Tibial nerve (tissue), 4 donors: ENCODE measurements around the gene BGN. TPM values are rescaled to one million over a fixed set of nuclear protein-coding genes. Genes with fewer than 3 reads are reported as not detected.

Experiments used
- DNase-seq, 2 donors: peaks; one replicate each; pipeline ENCODE4 v3.0.0-alpha.2; 2019; ENCODE audit warnings: low spot score in 2 of 2
- H3K27ac ChIP-seq, 4 donors: fragments of 200-600 bp; sonication (generic) in 3 of 4; one replicate each; pipeline ENCODE4 v1.5.1; 2017 to 2019; ENCODE audit warnings: mild to moderate bottlenecking in 1 of 4
- H3K27me3 ChIP-seq, 2 donors: fragments of 200-600 bp; sonication (generic) in 1 of 2; one replicate each; pipeline versions ENCODE4 v1.5.1 to v1.6.0; 2017 to 2019
- H3K36me3 ChIP-seq, 3 donors: fragments of 200-600 bp; sonication (generic); one replicate each; pipeline ENCODE4 v1.5.1; 2018 to 2019
- H3K4me1 ChIP-seq, 4 donors: fragments of 200-600 bp; sonication (generic) in 3 of 4; one replicate each; pipeline ENCODE4 v1.5.1; 2017 to 2019
- H3K4me3 ChIP-seq, 4 donors: fragments of 200-600 bp; sonication (generic) in 3 of 4; one replicate each; pipeline ENCODE4 v1.5.1; 2017 to 2019; ENCODE audit warnings: mild to moderate bottlenecking in 1 of 4, moderate library complexity in 1 of 4
- H3K9me3 ChIP-seq, 4 donors: fragments of 200-600 bp; sonication (generic) in 3 of 4; one replicate each; pipeline ENCODE4 v1.5.1; 2017 to 2019
- EP300 ChIP-seq, 2 donors: sonication (generic); formaldehyde crosslinking; IDR thresholded peaks; one replicate each; pipeline ENCODE4 v1.6.1; 2017; ENCODE audit warnings: antibody characterized with exemption in 2 of 2, mild to moderate bottlenecking in 1 of 2
- POLR2A ChIP-seq, 2 donors: fragments of 450-650 bp; IDR thresholded peaks; one replicate each; pipeline ENCODE4 v1.6.1; 2017; ENCODE audit warnings: antibody characterized with exemption in 2 of 2, mild to moderate bottlenecking in 2 of 2, moderate library complexity in 2 of 2
- WGBS, 2 donors: methylation state at CpG; one replicate each; pipeline ENCODE4 v1.1.5; 2018; 5-methylcytosine and 5-hydroxymethylcytosine counted together
- total RNA-seq, 4 donors: library from RNA; depleted of rRNA; stranded (reverse); fragments of >200 nt; gene quantifications; one replicate each; pipeline ENCODE4 v1.1.0, GENCODE V29; 2016
- TF ChIP-seq, protein P1 (sequence below), 5 experiments: fragments of 200-600 bp in 3 of 5; fragments of 450-650 bp in 2 of 5; sonication (generic) in 3 of 5; IDR thresholded peaks; one replicate each; pipeline ENCODE4 v1.5.1; 2016 to 2019; ENCODE audit warnings: antibody characterized with exemption in 5 of 5, mild to moderate bottlenecking in 3 of 5, moderate library complexity in 2 of 5

Gene BGN
- total RNA-seq, 4 donors from 2014 or later: 25.6 to 103 (median 59.0) TPM

- H3K36me3 ChIP-seq: peaks cover 0 to 43% (median 0%) of the 10 kb centered on the region in 3 donors
- TF ChIP-seq, protein P1, sequence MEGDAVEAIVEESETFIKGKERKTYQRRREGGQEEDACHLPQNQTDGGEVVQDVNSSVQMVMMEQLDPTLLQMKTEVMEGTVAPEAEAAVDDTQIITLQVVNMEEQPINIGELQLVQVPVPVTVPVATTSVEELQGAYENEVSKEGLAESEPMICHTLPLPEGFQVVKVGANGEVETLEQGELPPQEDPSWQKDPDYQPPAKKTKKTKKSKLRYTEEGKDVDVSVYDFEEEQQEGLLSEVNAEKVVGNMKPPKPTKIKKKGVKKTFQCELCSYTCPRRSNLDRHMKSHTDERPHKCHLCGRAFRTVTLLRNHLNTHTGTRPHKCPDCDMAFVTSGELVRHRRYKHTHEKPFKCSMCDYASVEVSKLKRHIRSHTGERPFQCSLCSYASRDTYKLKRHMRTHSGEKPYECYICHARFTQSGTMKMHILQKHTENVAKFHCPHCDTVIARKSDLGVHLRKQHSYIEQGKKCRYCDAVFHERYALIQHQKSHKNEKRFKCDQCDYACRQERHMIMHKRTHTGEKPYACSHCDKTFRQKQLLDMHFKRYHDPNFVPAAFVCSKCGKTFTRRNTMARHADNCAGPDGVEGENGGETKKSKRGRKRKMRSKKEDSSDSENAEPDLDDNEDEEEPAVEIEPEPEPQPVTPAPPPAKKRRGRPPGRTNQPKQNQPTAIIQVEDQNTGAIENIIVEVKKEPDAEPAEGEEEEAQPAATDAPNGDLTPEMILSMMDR (IDR thresholded peaks at IDR 0.05): no peak
- TF ChIP-seq EP300 (IDR thresholded peaks at IDR 0.05) (no peak), POLR2A (IDR thresholded peaks at IDR 0.05) (no peak)
These were observed 44.4 kb upstream of the BGN start for GRCh38 chrX:153450114-153450948.

GRCh38 chrX:153450949-153451277 lies 43.9 kb upstream of the BGN start:
- WGBS, 2 donors: 84 to 87% methylated on average over 6 to 8 of the region's 8 CpGs
- H3K4me3 ChIP-seq: no peak overlapping the region
- H3K4me1 ChIP-seq: no peaks in the 10 kb centered on the region
- DNase-seq: no peak
- H3K27ac ChIP-seq: no peak overlapping the region
- TF ChIP-seq EP300 (IDR thresholded peaks at IDR 0.05) (no peak), POLR2A (IDR thresholded peaks at IDR 0.05) (no peak)
- TF ChIP-seq, protein P1 (IDR thresholded peaks at IDR 0.05): no peak
- H3K36me3 ChIP-seq: peaks cover 0 to 49% (median 0%) of the 10 kb centered on the region in 3 donors
- no peaks in the 10 kb centered on the region for H3K27me3 ChIP-seq
- H3K9me3 ChIP-seq: no peaks in the 10 kb centered on the region

More at GRCh38 chrX:153450114-153450948, 44.4 kb upstream of the BGN start:
- Histone ChIP-seq H3K4me3 (no peak overlapping the region), H3K27me3 (no peaks in the 10 kb centered on the region), H3K9me3 (no peaks in the 10 kb centered on the region), H3K27ac (no peak overlapping the region), H3K4me1 (no peaks in the 10 kb centered on the region)
- no peak for DNase-seq
- 88 to 93% methylated on average over 23 to 26 of the region's 26 CpGs for WGBS, 2 donors

DNA sequence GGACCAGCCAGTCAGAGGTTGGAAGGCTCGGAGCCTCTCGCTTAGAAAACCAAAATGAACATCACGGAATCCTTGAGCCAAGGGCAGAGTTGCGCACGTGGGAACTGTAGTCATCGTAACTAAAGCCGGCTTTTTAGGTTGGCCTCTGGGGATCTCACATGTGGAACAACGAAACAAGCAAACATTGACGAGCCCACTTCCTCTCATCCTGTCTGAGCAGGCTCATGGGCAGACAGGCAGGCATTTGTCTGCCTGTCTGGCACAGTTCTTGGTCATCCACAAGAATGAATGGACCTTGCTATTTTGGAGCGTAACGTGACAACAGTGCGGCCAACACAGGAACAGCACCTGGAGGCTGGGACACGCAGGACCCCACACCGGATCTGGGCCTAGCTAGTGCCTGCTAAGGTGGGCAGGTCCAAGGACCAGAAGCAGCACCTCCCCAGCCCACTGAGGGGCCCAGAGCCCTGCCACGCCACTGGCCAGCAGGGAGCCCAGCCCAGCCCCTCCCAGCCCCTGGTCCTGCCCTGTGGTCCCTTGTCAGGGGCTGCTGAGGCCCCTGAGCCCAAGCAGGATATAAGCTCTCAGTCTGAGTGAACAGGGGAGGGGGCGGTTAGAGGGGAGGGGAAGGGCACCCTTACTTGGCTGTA lies 39.8 kb upstream of the BGN start:
- Histone ChIP-seq H3K9me3 (no peaks in the 10 kb centered on the region), H3K4me3 (no peak overlapping the region), H3K36me3 (peaks cover 0 to 42% (median 0%) of the 10 kb centered on the region in 3 donors), H3K27ac (no peak overlapping the region), H3K4me1 (no peaks in the 10 kb centered on the region), H3K27me3 (no peaks in the 10 kb centered on the region)
- TF ChIP-seq POLR2A (IDR thresholded peaks at IDR 0.05) (no peak), EP300 (IDR thresholded peaks at IDR 0.05) (no peak)
- TF ChIP-seq, protein P1 (IDR thresholded peaks at IDR 0.05): no peak
- 92% methylated on average over 16 of the region's 16 CpGs; no CpG with 5 or more reads in 1 of the 2 donors for WGBS, 2 donors
- no peak for DNase-seq

- H3K4me1 ChIP-seq: no peaks in the 10 kb centered on the region
- DNase-seq: no peak
- H3K36me3 ChIP-seq: peaks cover 0 to 37% (median 0%) of the 10 kb centered on the region in 3 donors
- TF ChIP-seq EP300 (IDR thresholded peaks at IDR 0.05) (no peak), POLR2A (IDR thresholded peaks at IDR 0.05) (no peak)
- TF ChIP-seq, protein P1 (IDR thresholded peaks at IDR 0.05): no peak
- no peak overlapping the region for H3K27ac ChIP-seq
- H3K27me3 ChIP-seq: no peaks in the 10 kb centered on the region
- no peaks in the 10 kb centered on the region for H3K9me3 ChIP-seq
- H3K4me3 ChIP-seq: no peak overlapping the region
- 73 to 88% methylated on average over 13 to 14 of the region's 16 CpGs for whole genome bisulfite sequencing, 2 donors
These were observed 39.2 kb upstream of the BGN start for GRCh38 chrX:153455571-153455970.

DNA sequence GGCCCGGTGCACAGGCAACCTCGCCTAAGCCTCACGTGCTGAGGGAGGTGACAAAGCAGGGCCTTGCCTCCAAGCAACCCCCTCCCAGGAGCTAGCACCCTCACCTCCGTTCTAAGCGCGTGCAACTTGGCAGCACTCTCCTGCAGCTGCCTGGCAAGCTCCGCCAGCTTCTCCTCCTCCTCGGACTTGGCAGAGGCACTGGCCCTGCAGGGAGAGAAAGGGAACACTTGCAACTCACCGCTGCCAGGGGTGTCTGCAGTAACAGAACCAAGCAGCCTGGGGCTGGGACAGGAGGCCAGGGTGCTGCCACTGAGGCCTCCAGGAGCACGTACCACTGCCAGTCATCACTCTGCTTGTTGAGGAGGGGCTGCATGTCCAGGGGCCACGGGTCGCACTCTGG lies 38.6 kb upstream of the BGN start:
- TF ChIP-seq EP300 (IDR thresholded peaks at IDR 0.05) (no peak), POLR2A (IDR thresholded peaks at IDR 0.05) (no peak)
- TF ChIP-seq, protein P1 (IDR thresholded peaks at IDR 0.05): no peak

More for the DNA sequence above, 38.6 kb upstream of the BGN start:
- Histone ChIP-seq H3K9me3 (no peaks in the 10 kb centered on the region), H3K4me1 (no peaks in the 10 kb centered on the region), H3K36me3 (peaks cover 0 to 34% (median 0%) of the 10 kb centered on the region in 3 donors), H3K27me3 (no peaks in the 10 kb centered on the region), H3K27ac (no peak overlapping the region), H3K4me3 (no peak overlapping the region)
- WGBS, 2 donors: 86% methylated on average over 12 of the region's 12 CpGs; no CpG with 5 or more reads in 1 of the 2 donors
- DNase-seq: no peak
